ENCODE data around the gene EPB42.

DNA sequence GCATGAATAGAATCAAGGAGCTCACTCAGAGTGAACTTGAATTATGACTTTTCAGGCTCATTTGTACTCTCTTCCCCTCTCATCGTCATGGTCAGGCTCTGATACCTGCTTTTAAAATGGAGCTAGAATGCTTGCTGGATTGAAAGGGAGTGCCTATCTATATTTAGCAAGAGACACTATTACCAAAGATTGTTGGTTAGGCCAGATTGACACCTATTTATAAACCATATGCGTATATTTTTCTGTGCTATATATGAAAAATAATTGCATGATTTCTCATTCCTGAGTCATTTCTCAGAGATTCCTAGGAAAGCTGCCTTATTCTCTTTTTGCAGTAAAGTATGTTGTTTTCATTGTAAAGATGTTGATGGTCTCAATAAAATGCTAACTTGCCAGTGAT, 26.0 kb downstream of the EPB42 start:
- TF ChIP-seq, protein P1, sequence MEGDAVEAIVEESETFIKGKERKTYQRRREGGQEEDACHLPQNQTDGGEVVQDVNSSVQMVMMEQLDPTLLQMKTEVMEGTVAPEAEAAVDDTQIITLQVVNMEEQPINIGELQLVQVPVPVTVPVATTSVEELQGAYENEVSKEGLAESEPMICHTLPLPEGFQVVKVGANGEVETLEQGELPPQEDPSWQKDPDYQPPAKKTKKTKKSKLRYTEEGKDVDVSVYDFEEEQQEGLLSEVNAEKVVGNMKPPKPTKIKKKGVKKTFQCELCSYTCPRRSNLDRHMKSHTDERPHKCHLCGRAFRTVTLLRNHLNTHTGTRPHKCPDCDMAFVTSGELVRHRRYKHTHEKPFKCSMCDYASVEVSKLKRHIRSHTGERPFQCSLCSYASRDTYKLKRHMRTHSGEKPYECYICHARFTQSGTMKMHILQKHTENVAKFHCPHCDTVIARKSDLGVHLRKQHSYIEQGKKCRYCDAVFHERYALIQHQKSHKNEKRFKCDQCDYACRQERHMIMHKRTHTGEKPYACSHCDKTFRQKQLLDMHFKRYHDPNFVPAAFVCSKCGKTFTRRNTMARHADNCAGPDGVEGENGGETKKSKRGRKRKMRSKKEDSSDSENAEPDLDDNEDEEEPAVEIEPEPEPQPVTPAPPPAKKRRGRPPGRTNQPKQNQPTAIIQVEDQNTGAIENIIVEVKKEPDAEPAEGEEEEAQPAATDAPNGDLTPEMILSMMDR (conservative IDR thresholded peaks at IDR 0.05) = no peak
- no peak for TF ChIP-seq ZFX (IDR thresholded peaks at IDR 0.05)

Measured in C4-2B (cell line).